ENCODE measurements around the gene PAMR1. TPM values are rescaled to one million over a fixed set of nuclear protein-coding genes. Genes with fewer than 3 reads are reported as not detected.

The PAMR1 gene
- total RNA-seq (not detected), polyA plus RNA-seq (not detected)

- Histone ChIP-seq H3K27me3 (ENCODE audit: insufficient read depth, low read length, poor library complexity, severe bottlenecking) (peaks cover 21% of the 10 kb centered on the region), H3K4me3 (ENCODE audit: low read length) (no peak within 1 kb of the TSS), H3K27ac (ENCODE audit: low read depth, low read length) (no peak within 1 kb of the TSS), H3K9me3 (ENCODE audit: low read length) (no peaks in the 10 kb centered on the region), H3K4me1 (ENCODE audit: insufficient read depth, low read length) (no peaks in the 10 kb centered on the region), H3K36me3 (ENCODE audit: insufficient read depth, low read length) (no peaks in the 10 kb centered on the region)
- DNase-seq = no peak
- peak within 1 kb of the TSS in 1 of 7 donors; percentile 37 for H3K4me3 Mint-ChIP-seq
- H3K27me3 Mint-ChIP-seq = peaks cover 62 to 80% of the 10 kb centered on the region in 2 donors
- no peaks in the 10 kb centered on the region for H3K36me3 Mint-ChIP-seq
- POLR2A ChIA-PET = no interaction called here
- no peaks in the 10 kb centered on the region for H3K9me3 Mint-ChIP-seq
- CTCF ChIA-PET = interaction anchor here (0.6 kb wide), 1 partner anchor 296 kb away, joined by 4 read pairs; no protein-coding TSS in a partner anchor
- peak within 1 kb of the TSS in 1 of 8 donors; percentile 21 for H3K27ac Mint-ChIP-seq
- H3K4me1 Mint-ChIP-seq = peaks cover 4 to 5% (median 4%) of the 10 kb centered on the region in 3 donors
Measured at GRCh38 chr11:35525501-35526175, at the start of gene PAMR1. TSS of gene PAMR1 (minus strand) at chr11:35525616. CDS start at chr11:35525585, 31 bp downstream.

GRCh38 chr11:35571696-35572095, 46.3 kb upstream of the PAMR1 start:
- POLR2A ChIA-PET = no interaction called here
- DNase-seq = no peak
- no peaks in the 10 kb centered on the region for H3K4me1 ChIP-seq (ENCODE audit: insufficient read depth, low read length)
- H3K27ac ChIP-seq (ENCODE audit: low read depth, low read length) = no peak overlapping the region
- H3K4me3 ChIP-seq (ENCODE audit: low read length) = no peak overlapping the region
- H3K36me3 Mint-ChIP-seq = no peaks in the 10 kb centered on the region
- H3K27me3 ChIP-seq (ENCODE audit: insufficient read depth, low read length, poor library complexity, severe bottlenecking) = no peaks in the 10 kb centered on the region
- H3K9me3 Mint-ChIP-seq = peaks cover 0 to 7% (median 0%) of the 10 kb centered on the region in 5 donors
- no peak overlapping the region for H3K4me3 Mint-ChIP-seq
- H3K9me3 ChIP-seq (ENCODE audit: low read length) = no peaks in the 10 kb centered on the region
- CTCF ChIA-PET = no interaction called here
- H3K27me3 Mint-ChIP-seq = peaks cover 10 to 30% of the 10 kb centered on the region in 2 donors
- H3K36me3 ChIP-seq (ENCODE audit: insufficient read depth, low read length) = no peaks in the 10 kb centered on the region
- no peaks in the 10 kb centered on the region for H3K4me1 Mint-ChIP-seq
- no peak overlapping the region for H3K27ac Mint-ChIP-seq

GRCh38 chr11:35567737-35568465, 42.5 kb upstream of the PAMR1 start:
- Mint-ChIP-seq H3K4me1 (no peaks in the 10 kb centered on the region), H3K27ac (no peak overlapping the region), H3K36me3 (no peaks in the 10 kb centered on the region), H3K27me3 (peaks cover 9 to 24% of the 10 kb centered on the region in 2 donors), H3K4me3 (no peak overlapping the region), H3K9me3 (peaks cover 0 to 7% (median 0%) of the 10 kb centered on the region in 5 donors)
- Histone ChIP-seq H3K36me3 (ENCODE audit: insufficient read depth, low read length) (no peaks in the 10 kb centered on the region), H3K4me1 (ENCODE audit: insufficient read depth, low read length) (no peaks in the 10 kb centered on the region), H3K9me3 (ENCODE audit: low read length) (no peaks in the 10 kb centered on the region), H3K4me3 (ENCODE audit: low read length) (no peak overlapping the region), H3K27me3 (ENCODE audit: insufficient read depth, low read length, poor library complexity, severe bottlenecking) (peaks cover 3% of the 10 kb centered on the region), H3K27ac (ENCODE audit: low read depth, low read length) (no peak overlapping the region)
- ChIA-PET POLR2A (no interaction called here), CTCF (no interaction called here)
- DNase-seq = no peak

- no peaks in the 10 kb centered on the region for H3K9me3 ChIP-seq (ENCODE audit: low read length)
- no peaks in the 10 kb centered on the region for H3K36me3 ChIP-seq (ENCODE audit: insufficient read depth, low read length)
- ChIA-PET CTCF (no interaction called here), POLR2A (no interaction called here)
- Mint-ChIP-seq H3K27ac (no peak overlapping the region), H3K4me3 (no peak overlapping the region), H3K9me3 (peaks cover 0 to 7% (median 0%) of the 10 kb centered on the region in 5 donors), H3K27me3 (peaks cover 13 to 24% of the 10 kb centered on the region in 2 donors), H3K4me1 (no peaks in the 10 kb centered on the region), H3K36me3 (no peaks in the 10 kb centered on the region)
- H3K27ac ChIP-seq (ENCODE audit: low read depth, low read length) = no peak overlapping the region
- no peak overlapping the region for H3K4me3 ChIP-seq (ENCODE audit: low read length)
- DNase-seq = no peak
- H3K27me3 ChIP-seq (ENCODE audit: insufficient read depth, low read length, poor library complexity, severe bottlenecking) = peaks cover 3% of the 10 kb centered on the region
- H3K4me1 ChIP-seq (ENCODE audit: insufficient read depth, low read length) = no peaks in the 10 kb centered on the region
Measured at GRCh38 chr11:35566885-35567284, 41.5 kb upstream of the PAMR1 start.

- POLR2A ChIA-PET = no interaction called here
Measured at GRCh38 chr11:35566181-35566580, 40.8 kb upstream of the PAMR1 start.

GRCh38 chr11:35564245-35564595, 38.8 kb upstream of the PAMR1 start:
- Histone ChIP-seq H3K9me3 (ENCODE audit: low read length) (no peaks in the 10 kb centered on the region), H3K36me3 (ENCODE audit: insufficient read depth, low read length) (no peaks in the 10 kb centered on the region), H3K27me3 (ENCODE audit: insufficient read depth, low read length, poor library complexity, severe bottlenecking) (peaks cover 3% of the 10 kb centered on the region), H3K27ac (ENCODE audit: low read depth, low read length) (no peak overlapping the region), H3K4me1 (ENCODE audit: insufficient read depth, low read length) (no peaks in the 10 kb centered on the region), H3K4me3 (ENCODE audit: low read length) (no peak overlapping the region)
- H3K4me3 Mint-ChIP-seq = no peak overlapping the region
- H3K27me3 Mint-ChIP-seq = peaks cover 14 to 39% of the 10 kb centered on the region in 2 donors
- POLR2A ChIA-PET = no interaction called here
- peaks cover 0 to 5% (median 0%) of the 10 kb centered on the region in 5 donors for H3K9me3 Mint-ChIP-seq
- CTCF ChIA-PET = no interaction called here
- no peaks in the 10 kb centered on the region for H3K36me3 Mint-ChIP-seq
- H3K4me1 Mint-ChIP-seq = no peaks in the 10 kb centered on the region
- no peak overlapping the region for H3K27ac Mint-ChIP-seq
- DNase-seq = no peak

More at GRCh38 chr11:35566181-35566580, 40.8 kb upstream of the PAMR1 start:
- CTCF ChIA-PET = no interaction called here
- H3K4me1 ChIP-seq (ENCODE audit: insufficient read depth, low read length) = no peaks in the 10 kb centered on the region
- H3K27ac Mint-ChIP-seq = no peak overlapping the region
- H3K36me3 Mint-ChIP-seq = no peaks in the 10 kb centered on the region
- no peak overlapping the region for H3K4me3 ChIP-seq (ENCODE audit: low read length)
- H3K27me3 ChIP-seq (ENCODE audit: insufficient read depth, low read length, poor library complexity, severe bottlenecking) = peaks cover 3% of the 10 kb centered on the region
- no peak overlapping the region for H3K27ac ChIP-seq (ENCODE audit: low read depth, low read length)
- peaks cover 0 to 7% (median 0%) of the 10 kb centered on the region in 5 donors for H3K9me3 Mint-ChIP-seq
- H3K4me1 Mint-ChIP-seq = no peaks in the 10 kb centered on the region
- H3K4me3 Mint-ChIP-seq = no peak overlapping the region
- H3K27me3 Mint-ChIP-seq = peaks cover 12 to 23% of the 10 kb centered on the region in 2 donors
- no peaks in the 10 kb centered on the region for H3K36me3 ChIP-seq (ENCODE audit: insufficient read depth, low read length)
- H3K9me3 ChIP-seq (ENCODE audit: low read length) = no peaks in the 10 kb centered on the region
- no peak for DNase-seq

- Mint-ChIP-seq H3K4me3 (no peak overlapping the region), H3K27ac (no peak overlapping the region), H3K27me3 (peaks cover 14 to 41% of the 10 kb centered on the region in 2 donors), H3K36me3 (no peaks in the 10 kb centered on the region), H3K9me3 (peaks cover 0 to 3% (median 0%) of the 10 kb centered on the region in 5 donors), H3K4me1 (no peaks in the 10 kb centered on the region)
- H3K36me3 ChIP-seq (ENCODE audit: insufficient read depth, low read length) = no peaks in the 10 kb centered on the region
- H3K9me3 ChIP-seq (ENCODE audit: low read length) = no peaks in the 10 kb centered on the region
- no peak overlapping the region for H3K27ac ChIP-seq (ENCODE audit: low read depth, low read length)
- no peak for DNase-seq
- no peaks in the 10 kb centered on the region for H3K4me1 ChIP-seq (ENCODE audit: insufficient read depth, low read length)
- POLR2A ChIA-PET = no interaction called here
- no peak overlapping the region for H3K4me3 ChIP-seq (ENCODE audit: low read length)
- peaks cover 3% of the 10 kb centered on the region for H3K27me3 ChIP-seq (ENCODE audit: insufficient read depth, low read length, poor library complexity, severe bottlenecking)
- CTCF ChIA-PET = no interaction called here
Measured at GRCh38 chr11:35563484-35564244, 38.2 kb upstream of the PAMR1 start.

- DNase-seq = no peak
- no peaks in the 10 kb centered on the region for H3K36me3 ChIP-seq (ENCODE audit: insufficient read depth, low read length)
- no peaks in the 10 kb centered on the region for H3K4me1 ChIP-seq (ENCODE audit: insufficient read depth, low read length)
- peaks cover 3% of the 10 kb centered on the region for H3K27me3 ChIP-seq (ENCODE audit: insufficient read depth, low read length, poor library complexity, severe bottlenecking)
- H3K9me3 Mint-ChIP-seq = no peaks in the 10 kb centered on the region
- ChIA-PET CTCF (no interaction called here), POLR2A (no interaction called here)
- no peaks in the 10 kb centered on the region for H3K4me1 Mint-ChIP-seq
- H3K27me3 Mint-ChIP-seq = peaks cover 8 to 53% of the 10 kb centered on the region in 2 donors
- no peak overlapping the region for H3K27ac Mint-ChIP-seq
- no peaks in the 10 kb centered on the region for H3K9me3 ChIP-seq (ENCODE audit: low read length)
- no peak overlapping the region for H3K4me3 Mint-ChIP-seq
- no peak overlapping the region for H3K27ac ChIP-seq (ENCODE audit: low read depth, low read length)
- no peak overlapping the region for H3K4me3 ChIP-seq (ENCODE audit: low read length)
- H3K36me3 Mint-ChIP-seq = no peaks in the 10 kb centered on the region
Measured at GRCh38 chr11:35559949-35560348, 34.5 kb upstream of the PAMR1 start.

Data from CD8-positive, alpha-beta memory T cell (primary cell).